Prostate gland (tissue), 2 donors: ENCODE results near the gene AFTPH.

ENCODE experiments used
- CTCF ChIP-seq, 4 experiments: fragments of 200-600 bp in 2 of 4; fragments of 450-650 bp in 2 of 4; sonication (generic) in 2 of 4; IDR thresholded peaks; 1 replicate in 3 of 4; 2 replicates in 1 of 4; pipeline ENCODE4 v1.5.1; 2016 to 2019; ENCODE audit warnings: antibody characterized with exemption in 4 of 4, mild to moderate bottlenecking in 2 of 4, moderate library complexity in 2 of 4
- POLR2A ChIP-seq: fragments of 450-650 bp; IDR thresholded peaks from one replicate; pipeline ENCODE4 v1.6.1; 2016; ENCODE audit warnings: antibody characterized with exemption, mild to moderate bottlenecking
- POLR2AphosphoS5 ChIP-seq: sonication (generic); formaldehyde crosslinking; IDR thresholded peaks from one replicate; pipeline ENCODE4 v1.6.1; 2017; ENCODE audit warnings: antibody characterized with exemption

- no peak for TF ChIP-seq CTCF (IDR thresholded peaks at IDR 0.05)
- no peak for TF ChIP-seq POLR2AphosphoS5
- TF ChIP-seq POLR2A: no peak
These were observed 16.5 kb downstream of the AFTPH start for GRCh38 chr2:64540615-64541014.
